H4 (cell line): Measurements from ENCODE around the gene DNPEP. TPM values are rescaled to one million over a fixed set of nuclear protein-coding genes. Genes with fewer than 3 reads are reported as not detected.
"Not testable (repeated sequence)": the region's sequence is repeated elsewhere in the genome, so short reads cannot be mapped to it uniquely, and the experiment has no call there.

ENCODE experiments used
- DNase-seq: peaks from one replicate; pipeline ENCODE4 v3.0.0-alpha.2; 2015; ENCODE audit warnings: low spot score
- total RNA-seq: library from RNA; depleted of rRNA; stranded (reverse); fragments of >200 nt; shearing (Covaris generic); gene quantifications from 2 replicates; pipeline ENCODE4 v1.2.3, GENCODE V29; 2014

The DNPEP gene
- total RNA-seq, 1 experiment from 2014 or later, result 87.7 TPM

DNA sequence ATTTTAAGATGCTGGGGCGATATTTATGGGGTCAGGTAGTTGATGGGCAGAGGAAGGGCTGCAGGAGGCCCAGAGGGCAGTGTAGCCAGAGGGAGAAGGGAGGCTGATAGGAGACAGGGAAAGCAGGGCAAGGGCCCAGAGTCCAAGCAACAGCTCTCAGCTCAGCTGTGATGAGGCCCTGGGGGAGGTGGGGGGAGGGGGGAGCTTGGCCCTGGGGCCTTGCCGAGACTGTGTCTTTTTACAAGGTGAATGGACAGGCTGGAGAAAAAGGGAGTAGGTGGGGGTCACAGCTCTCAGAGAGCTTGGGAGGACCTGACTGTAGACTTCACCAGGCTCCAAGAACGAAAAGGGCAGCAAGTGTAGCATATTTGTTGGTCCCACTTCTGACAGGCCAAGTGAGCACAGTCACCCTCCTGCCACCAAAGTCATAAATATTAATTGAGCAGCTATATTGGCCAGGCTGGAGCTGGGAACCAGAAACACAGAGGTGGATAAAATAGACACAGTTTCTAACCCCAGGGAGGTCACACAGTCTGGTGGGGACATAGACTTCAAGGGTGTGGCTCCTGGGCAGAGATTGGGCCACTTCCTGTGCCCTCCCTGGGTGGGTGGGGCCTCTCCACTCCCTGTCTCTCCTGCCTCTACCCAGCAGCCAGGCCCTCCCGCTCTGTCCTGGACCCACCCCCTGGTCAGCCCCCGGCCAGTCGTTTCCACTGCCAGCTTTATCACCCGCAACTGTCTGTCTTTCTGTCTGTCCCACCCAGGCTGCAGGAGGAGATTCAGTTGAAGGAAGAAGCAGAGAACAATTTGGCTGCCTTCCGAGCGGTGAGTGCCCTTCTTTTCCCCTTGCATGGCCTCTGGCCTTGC, 31.9 kb upstream of the DNPEP start:
- no peak for DNase-seq

- DNase-seq, result no peak
Observed at GRCh38 chr2:219419012-219419324, 31.3 kb upstream of the DNPEP start.

DNA sequence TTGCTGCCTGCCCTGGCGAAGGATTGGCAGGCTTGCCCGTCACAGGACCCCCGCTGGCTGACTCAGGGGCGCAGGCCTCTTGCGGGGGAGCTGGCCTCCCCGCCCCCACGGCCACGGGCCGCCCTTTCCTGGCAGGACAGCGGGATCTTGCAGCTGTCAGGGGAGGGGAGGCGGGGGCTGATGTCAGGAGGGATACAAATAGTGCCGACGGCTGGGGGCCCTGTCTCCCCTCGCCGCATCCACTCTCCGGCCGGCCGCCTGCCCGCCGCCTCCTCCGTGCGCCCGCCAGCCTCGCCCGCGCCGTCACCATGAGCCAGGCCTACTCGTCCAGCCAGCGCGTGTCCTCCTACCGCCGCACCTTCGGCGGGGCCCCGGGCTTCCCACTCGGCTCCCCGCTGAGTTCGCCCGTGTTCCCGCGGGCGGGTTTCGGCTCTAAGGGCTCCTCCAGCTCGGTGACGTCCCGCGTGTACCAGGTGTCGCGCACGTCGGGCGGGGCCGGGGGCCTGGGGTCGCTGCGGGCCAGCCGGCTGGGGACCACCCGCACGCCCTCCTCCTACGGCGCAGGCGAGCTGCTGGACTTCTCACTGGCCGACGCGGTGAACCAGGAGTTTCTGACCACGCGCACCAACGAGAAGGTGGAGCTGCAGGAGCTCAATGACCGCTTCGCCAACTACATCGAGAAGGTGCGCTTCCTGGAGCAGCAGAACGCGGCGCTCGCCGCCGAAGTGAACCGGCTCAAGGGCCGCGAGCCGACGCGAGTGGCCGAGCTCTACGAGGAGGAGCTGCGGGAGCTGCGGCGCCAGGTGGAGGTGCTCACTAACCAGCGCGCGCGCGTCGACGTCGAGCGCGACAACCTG, 30.7 kb upstream of the DNPEP start, which contains the start of gene DES:
Gene DES (plus strand): TSS at position 223 of the 857 bp plus-strand sequence. CDS start 86 bp downstream, at position 309.
- no peak for DNase-seq

- DNase-seq, result no peak
Observed at GRCh38 chr2:219417374-219417773, 29.7 kb upstream of the DNPEP start.

DNA sequence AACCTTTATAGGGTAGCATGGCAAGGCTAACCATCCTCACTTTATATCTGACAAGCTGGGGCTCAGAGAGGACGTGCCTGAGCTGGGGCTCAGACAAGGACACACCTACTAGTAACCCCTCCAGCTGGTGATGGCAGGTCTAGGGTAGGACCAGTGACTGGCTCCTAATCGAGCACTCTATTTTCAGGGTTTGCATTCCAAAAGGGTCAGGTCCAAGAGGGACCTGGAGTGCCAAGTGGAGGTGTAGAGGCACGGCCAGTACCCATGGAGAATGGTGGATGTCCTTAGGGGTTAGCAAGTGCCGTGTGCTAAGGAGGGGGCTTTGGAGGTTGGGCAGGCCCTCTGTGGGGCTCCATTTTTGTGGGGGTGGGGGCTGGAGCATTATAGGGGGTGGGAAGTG, 29.2 kb upstream of the DNPEP start:
- no peak for DNase-seq

DNA sequence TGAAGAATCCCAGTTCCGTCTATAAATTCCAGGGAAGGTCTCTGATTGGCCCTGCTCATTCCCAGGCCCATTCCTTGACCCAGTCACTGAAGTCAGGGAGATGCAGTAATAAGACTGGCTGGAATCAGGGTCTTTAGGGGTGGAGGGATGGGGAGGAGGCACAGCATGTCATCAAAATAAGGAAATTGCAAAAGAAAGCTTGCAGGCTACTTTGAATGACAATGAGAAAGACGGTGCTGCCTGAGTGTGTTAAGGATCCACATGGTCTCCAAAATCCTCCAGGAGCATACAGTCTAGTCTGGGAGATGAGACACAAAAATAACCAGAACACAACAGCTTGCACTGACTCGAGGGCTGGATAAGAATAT, 28.5 kb upstream of the DNPEP start:
- DNase-seq, result no peak

- no peak for DNase-seq
Observed at GRCh38 chr2:219415580-219416234, 28.0 kb upstream of the DNPEP start.

DNA sequence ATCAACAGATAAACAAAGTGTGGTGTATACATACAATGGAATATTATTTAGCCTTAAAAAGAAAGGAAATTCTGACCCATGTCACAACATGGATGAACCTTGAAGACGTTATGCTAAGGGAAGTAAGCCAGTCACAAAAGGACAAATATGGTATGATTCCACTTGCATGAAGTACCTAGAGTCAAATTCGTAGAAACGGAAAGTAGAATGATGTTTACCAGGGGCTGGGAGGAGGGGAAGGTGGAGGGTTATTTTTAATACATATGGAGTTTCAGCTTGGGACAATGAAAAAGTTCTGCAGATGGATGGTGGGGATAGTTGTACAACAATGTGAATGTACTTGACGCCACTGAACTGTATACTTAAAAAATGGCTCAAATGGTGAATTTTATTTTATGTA, 27.1 kb upstream of the DNPEP start:
- no peak for DNase-seq

GRCh38 chr2:219410390-219410789, 22.7 kb upstream of the DNPEP start:
- no peak for DNase-seq

DNA sequence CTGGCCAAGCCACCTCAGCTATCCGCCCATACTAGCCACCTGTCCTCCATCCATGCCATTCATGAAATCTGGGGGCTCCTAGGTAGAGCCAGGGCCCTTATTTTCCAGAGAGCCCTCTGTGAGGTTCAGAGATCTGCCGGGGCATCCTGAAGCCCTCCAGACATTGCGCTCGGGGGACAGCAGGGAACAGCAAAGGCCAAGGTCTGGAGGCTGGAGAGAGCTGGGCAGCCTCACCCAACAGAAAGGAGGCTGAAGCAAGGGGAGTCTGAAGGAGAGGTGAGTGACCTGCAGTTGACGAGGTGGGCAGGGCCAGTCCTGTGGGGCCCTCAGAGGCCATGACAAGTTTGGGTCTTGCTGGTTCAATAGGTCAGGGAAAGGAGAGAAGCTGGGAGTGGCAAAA, 21.9 kb upstream of the DNPEP start:
- no peak for DNase-seq

DNA sequence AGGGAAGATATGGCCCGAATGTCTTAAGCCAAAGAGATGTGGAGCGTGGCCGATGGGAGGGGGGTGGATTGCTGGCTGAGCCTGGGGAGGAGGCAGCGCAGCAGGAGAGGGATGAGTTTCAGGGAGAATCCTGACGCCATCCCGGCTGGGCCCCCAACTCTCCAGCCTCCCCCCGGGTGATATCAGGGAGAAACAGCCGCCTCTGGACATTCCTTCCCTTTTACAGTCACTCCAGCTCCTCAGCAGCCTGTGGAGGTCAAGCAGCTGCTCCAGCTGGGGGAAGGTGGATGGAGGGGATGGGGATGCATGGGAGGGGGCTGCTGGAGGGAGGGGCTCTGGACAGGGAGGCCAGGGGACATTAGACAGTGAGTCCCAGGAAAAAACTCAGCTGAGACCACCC, 20.9 kb upstream of the DNPEP start:
- no peak for DNase-seq

- no peak for DNase-seq
Observed at GRCh38 chr2:219408204-219408603, 20.5 kb upstream of the DNPEP start.

- not testable (repeated sequence) for DNase-seq
Observed at GRCh38 chr2:219407343-219407742, 19.6 kb upstream of the DNPEP start.

GRCh38 chr2:219406861-219407230, 19.1 kb upstream of the DNPEP start:
- peak; percentile 59 for DNase-seq

- no peak for DNase-seq
Observed at GRCh38 chr2:219405958-219406860, 18.5 kb upstream of the DNPEP start.

- DNase-seq, result no peak
Observed at GRCh38 chr2:219405451-219405850, 17.7 kb upstream of the DNPEP start.

- DNase-seq, result no peak
Observed at GRCh38 chr2:219404954-219405353, 17.2 kb upstream of the DNPEP start.

DNA sequence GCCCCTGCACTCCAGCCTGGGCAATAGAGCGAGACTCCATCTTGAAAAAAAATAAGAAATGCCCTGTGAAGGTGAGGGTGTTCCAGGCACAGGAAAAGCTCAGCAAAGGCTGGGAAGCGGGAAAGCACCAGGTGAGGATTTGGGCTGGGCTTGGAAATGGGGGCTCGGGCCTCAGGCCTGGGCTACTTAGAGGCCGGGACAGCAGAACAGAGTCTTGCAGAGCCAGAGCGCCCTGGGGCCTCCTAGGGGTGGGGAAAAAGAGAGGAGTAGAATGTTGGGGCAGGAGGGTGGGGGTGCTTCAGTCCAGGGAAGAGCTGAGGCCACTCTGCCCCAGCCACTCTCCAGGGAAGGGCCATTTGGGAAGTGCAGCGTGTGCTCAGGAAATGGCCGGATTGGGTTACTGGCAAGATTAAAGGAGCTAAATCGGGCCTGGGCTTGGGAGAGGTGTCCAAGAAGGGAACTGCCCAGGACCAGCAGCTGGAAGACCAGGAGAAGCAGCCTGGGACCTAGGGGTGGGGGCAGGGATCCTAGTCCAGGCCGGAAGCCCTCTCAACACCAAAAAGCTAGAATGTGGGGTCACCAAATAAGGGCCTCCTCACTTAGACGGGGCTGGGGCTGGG, 16.7 kb upstream of the DNPEP start:
- no peak for DNase-seq

DNA sequence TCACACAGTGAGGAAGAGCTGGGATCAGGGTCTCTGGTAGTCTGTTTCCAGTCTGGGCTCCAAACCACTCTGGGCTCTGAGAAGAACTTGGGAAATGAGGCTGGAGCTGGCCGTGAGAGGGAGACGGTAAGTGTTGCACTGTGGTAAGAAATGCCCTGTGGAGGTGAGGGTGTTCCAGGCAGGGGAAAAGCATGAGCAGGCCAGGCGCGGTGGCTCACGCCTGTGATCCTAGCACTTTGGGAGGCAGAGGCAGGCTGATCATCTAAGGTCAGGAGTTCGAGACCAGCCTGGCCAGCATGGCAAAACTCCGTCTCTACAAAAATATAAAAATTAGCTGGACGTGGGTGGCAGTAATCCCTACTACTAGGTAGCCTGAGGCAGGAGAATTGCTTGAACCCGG, 16.1 kb upstream of the DNPEP start:
- no peak for DNase-seq

DNA sequence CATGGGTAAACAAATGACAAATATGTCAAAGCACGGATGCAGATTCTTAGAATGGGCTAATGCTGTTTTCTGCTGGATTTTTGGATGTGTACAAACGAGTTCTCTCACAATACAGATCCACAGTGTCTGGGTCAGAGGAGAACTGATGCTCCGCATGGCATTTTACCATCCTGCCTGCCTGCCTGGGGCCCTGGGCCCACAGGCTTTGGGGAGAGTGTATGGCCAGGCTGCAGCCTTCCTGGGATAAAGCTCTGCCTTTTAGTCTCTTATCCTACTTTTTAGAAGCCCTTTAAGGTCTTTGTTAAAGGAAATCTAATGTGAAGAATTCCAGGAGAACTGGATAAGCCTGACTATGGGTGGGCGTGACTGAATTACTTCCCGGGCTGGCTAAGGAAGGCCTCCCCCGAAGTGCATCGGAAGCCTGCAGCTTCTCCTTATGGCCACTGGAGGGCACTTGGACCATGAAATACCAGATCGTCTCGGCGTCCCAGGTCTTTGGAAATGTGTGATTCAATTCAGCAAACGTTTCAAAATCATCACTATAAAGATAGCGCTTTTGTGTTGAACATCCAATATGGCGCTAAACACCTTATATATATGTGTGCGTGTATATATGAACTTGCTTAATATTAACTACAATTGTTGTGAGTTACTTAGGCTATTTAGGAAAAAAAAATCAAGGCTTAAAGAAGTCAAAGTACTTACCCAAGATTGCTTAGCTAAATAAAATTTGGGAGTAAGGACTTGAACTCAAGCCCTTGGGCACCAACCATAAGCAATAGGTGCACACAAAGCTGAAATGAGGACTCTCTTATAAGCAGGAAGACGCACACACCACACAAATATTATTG, 15.2 kb upstream of the DNPEP start:
- DNase-seq, result peak; percentile 81
